HG02623 (cell line): ENCODE data around the gene ZNF324.
"Not testable (repeated sequence)": the region's sequence is repeated elsewhere in the genome, so short reads cannot be mapped to it uniquely, and the experiment has no call there.

Source experiments
- ATAC-seq: cut with Tn5 transposase; IDR thresholded peaks from one replicate; pipeline ENCODE4 v1.9.1; 2021; ENCODE audit warnings: moderate library complexity; ENCODE audit not compliant: unreplicated experiment

Gene ZNF324

DNA sequence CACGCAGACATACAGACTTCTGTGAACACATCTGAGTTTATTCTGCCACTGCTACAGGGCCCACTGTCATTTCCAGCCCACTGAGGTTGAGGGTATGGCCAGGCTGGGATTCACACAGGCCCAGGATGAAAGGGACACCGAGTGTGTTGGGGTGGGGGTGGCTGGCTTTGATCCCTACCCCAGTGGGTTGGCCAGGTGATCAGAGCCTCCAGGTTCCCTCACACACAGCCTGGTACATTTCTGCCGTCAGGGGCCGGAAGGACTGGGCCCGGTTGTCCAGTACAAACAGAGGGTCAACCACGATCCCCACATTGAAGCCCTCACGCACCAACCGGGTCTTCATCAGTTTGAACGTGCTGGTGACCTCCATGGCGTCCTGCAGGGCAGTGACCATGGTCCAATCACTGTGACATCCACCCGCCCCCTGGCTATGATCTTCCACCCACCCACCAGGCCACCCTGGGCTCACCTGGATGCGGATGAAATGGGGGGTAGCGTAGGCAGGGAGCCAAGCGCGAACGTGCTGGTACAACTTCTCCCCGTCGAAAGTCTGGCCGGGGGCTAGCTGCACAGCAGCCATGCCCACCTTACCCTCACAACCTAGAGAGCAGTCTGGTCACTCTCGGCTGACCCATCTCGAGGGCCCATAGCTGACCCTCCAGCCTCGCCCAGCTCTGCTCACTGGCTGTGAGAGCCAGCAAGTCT, 31.6 kb downstream of the ZNF324 start:
- ATAC-seq: no peak

GRCh38 chr19:58499021-58499927, 32.4 kb downstream of the ZNF324 start:
- ATAC-seq: peak; percentile 92

- no peak for ATAC-seq
Observed at GRCh38 chr19:58500242-58500641, 33.4 kb downstream of the ZNF324 start.

- ATAC-seq: not testable (repeated sequence)
Observed at GRCh38 chr19:58507602-58508223, 40.8 kb downstream of the ZNF324 start.

DNA sequence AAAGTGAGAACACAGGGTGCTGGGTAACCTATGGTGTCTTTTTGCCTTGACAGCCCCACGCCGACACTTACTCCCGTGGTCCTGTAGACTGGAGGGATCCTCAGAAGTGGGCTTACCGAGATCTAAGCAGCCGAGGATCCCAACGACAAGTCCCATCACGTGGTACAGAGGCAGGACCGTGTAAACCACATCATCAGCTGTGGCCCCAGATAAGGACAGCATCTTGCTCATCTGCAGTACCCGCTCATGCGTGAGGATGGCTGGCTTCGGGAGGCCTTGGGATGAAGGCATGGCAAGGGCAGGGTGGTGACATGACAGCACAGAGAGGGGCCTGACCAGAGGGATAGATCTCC, 42.8 kb downstream of the ZNF324 start:
- ATAC-seq: no peak

DNA sequence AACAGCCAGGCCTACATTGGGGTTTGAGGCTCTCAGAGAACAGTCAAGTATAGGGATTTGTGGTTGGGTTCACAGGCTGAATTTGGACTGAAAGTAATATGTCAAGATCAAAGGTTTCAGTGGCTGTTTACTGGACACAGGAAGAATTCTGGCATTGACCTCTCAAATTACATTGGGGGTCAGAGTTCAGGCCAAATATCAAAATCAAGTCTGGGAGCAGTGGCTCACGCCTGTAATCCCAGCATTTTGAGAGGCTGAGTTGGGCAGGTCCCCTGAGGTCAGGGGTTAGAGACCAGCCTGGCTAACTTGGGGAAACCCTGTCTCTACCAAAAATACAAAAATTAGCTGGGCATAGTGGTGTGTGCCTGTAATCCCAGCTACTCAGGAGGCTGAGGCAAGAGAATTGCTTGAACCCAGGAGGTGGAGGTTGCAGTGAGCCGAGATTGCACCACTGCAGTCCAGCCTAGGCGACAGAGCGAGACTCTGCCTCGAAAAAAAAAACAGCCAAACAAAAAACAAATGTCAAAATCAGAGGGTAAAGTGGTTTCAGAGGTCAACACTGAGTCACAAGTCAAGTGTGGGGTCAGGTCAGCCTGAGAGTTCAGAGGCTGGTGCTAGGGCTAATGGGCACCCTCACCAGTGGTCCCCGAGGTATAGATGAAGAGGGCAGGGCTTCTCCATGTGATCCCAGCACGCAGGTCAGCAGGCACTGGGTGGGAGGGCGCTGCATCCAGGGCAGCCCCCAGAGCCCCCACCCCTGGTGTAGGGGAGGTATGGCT, 43.4 kb downstream of the ZNF324 start:
- ATAC-seq: no peak

- ATAC-seq: no peak
Observed at GRCh38 chr19:58511353-58512208, 44.7 kb downstream of the ZNF324 start, which contains the start of gene SLC27A5. Gene SLC27A5 (minus strand): TSS chr19:58511992. CDS start chr19:58511955, 37 bp downstream.

GRCh38 chr19:58513213-58513693, 46.4 kb downstream of the ZNF324 start:
- no peak for ATAC-seq

DNA sequence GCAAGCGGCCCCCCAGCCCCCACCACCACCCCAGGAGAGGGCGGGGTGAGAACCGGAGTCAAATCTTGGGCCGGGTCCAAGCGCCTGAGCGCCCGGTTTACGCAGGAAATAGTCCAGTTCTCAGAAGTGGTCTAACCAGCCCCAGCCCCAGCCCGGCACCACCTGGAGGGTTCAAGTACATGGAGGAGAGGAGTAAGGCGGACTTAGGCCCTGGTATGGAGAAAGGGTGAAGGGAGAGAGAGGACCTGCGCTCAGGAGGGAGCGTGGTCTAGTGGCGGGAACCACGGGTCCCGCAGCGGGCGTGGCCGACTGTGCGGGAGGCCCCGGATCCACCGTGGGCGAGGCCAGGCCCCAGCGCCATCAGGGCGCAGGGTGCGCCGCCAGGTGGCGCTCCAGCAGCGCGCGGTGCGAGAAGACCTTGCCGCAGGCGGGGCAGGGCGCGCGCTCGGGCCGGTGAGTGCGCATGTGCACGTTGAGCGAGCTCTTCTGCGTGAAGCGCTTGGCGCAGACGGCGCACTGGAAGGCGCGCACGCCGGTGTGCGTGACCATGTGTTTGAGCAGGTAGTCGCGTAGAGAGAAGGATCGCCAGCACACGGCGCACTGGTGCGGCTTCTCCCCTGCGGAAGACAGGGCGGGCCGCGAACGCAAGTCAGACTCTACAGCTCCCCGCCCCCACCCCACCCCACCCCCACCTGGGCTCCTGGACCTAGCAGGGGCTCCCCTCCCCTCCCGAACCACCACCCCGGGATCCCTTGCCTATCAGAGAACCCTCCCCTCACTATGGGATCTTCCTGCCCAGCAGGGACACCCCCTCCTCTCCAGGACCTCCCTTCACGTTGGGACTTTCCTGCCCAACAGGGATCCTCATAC, 47.0 kb downstream of the ZNF324 start:
- ATAC-seq: peak; percentile 64

GRCh38 chr19:58514564-58515022, 47.7 kb downstream of the ZNF324 start:
- ATAC-seq: no peak

DNA sequence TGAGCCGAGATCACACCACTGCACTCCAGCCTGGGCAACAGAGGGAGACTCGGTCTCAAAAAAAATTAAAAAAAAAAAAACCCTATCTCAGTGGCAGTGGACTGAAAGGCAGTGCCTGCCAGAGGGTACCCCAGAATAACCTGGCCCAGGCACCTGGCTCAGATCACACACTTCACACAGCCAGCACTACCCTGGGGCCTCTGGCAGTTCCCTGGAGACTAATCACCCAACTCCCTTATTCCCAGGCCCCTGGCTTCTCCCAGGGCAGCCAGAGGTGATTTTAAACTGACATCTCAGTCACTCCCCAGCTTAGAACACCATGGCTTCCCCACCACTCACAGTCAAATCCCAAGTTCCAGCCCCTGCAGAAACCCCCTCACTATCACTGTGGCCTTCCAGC, 48.4 kb downstream of the ZNF324 start:
- ATAC-seq: no peak

DNA sequence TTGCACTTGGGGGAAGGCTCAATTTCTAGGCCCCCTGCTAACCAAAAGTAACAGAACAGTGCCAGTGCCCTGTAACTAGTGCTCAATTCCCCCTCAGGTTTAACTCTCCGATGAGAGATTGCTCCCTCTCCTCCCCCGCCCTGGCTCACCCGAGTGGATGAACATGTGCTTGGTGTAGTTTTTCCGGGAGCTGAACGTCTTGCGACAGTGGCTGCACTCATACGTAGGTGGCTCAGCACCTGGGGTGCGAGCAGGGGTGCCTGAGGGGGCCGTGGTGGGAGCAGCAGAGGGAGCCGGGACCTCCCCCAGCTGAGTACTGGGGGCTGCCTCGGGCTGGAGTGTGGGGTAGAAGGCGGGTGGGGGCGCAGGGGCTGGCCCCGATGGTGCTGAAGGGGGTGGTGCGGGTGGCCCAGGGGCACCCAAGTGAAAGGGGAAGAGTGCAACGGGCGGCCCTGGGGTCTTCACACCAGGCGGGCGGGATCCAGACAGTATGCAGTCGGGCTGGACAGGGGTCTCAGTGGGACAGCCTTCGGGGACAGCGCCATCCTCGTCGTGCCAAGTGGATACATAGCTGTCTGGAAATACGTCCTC, 49.5 kb downstream of the ZNF324 start:
- ATAC-seq: no peak

GRCh38 chr19:58516964-58517833, 50.3 kb downstream of the ZNF324 start:
- no peak for ATAC-seq

GRCh38 chr19:58518256-58519086, 51.6 kb downstream of the ZNF324 start:
- no peak for ATAC-seq

DNA sequence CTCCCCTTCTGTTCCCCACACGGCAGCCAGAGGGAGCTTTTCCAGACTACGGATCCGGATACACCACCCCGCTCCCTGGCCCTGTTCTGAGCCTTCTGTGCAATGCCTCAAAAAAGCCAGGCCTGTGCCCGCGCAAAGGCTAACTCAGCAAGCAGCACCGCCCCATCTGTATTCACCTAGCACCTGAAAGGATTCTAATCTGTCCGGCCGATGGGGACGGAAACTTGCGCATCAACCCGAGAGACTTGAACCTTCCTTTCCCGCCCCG, 52.1 kb downstream of the ZNF324 start:
- ATAC-seq: peak; percentile 4

DNA sequence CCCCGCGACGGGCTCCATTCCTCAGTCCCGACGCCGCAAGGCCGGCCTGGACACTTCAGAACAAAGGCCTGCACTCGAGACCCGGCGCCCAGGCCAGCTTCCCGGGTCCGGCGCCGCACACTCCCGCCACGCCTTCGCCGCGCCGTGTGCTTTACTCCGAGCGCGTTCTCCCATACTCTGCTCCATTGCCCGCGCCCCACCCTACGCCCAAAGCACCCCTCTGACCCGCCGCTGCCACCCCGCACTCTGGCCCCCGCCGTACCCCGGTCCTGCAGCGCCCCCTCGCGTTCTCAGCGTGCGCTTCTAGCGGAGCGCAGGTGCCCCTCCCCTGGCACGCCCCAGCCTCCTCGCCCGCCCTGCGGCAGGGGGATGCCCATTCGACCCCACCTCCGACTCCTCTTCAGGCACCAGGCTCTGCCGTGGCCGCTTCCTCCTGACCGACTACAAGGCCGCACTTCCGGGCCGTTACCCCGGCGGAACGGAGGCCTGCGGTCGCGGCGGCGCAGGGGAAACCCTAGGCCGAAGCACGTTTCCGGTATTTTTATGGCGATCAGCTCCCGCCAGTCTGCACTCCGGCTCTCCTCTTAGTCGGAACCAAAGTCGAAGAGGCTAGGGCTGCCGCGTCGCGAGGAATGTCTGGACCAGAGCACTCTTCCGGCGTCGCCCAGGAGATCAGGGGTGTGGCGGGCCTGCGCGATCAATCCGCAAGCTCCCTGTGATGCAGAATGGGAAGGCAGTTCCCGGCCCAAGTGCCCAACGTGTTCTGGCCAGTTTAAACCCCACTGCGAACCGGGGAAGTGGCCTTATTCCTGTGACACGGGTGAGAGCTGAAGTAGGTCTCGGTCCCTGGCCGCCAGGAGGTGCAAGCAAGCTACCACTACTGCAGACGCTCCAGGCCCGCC, 52.7 kb downstream of the ZNF324 start, which contains the start of gene ZBTB45:
ZBTB45 (minus strand) TSS at position 456 of the 902 bp plus-strand sequence. CDS start 2,137 bp downstream, outside the sequence.
- peak; percentile 71 for ATAC-seq
